ENCODE measurements around the gene FGFR3.

FGFR3 gene

GRCh38 chr4:1792832-1793495 lies at the start of gene FGFR3:
Gene FGFR3, plus strand, starts transcription at chr4:1793293. Its CDS starts 642 bp downstream, at chr4:1793935.
- DNase-seq (ENCODE audit: low read depth in 3 of 3): peak in 2 of 3 experiments; percentile 11 to 39

GRCh38 chr4:1743551-1743950 lies 49.5 kb upstream of the FGFR3 start:
- DNase-seq (ENCODE audit: low read depth in 3 of 3): no peak

- no peak for DNase-seq (ENCODE audit: low read depth in 3 of 3)
Measured at GRCh38 chr4:1743975-1744374, 49.1 kb upstream of the FGFR3 start.

- DNase-seq (ENCODE audit: low read depth in 3 of 3): no peak
Measured at GRCh38 chr4:1744552-1744951, 48.5 kb upstream of the FGFR3 start.

GRCh38 chr4:1745165-1745564 lies 47.9 kb upstream of the FGFR3 start:
- no peak for DNase-seq (ENCODE audit: low read depth in 3 of 3)

GRCh38 chr4:1745697-1746096 lies 47.4 kb upstream of the FGFR3 start:
- DNase-seq (ENCODE audit: low read depth in 3 of 3): no peak

- DNase-seq (ENCODE audit: low read depth in 3 of 3): peak; percentile 65 to 83 (median 67)
Measured at GRCh38 chr4:1746265-1746691, 46.8 kb upstream of the FGFR3 start.

- DNase-seq (ENCODE audit: low read depth in 3 of 3): no peak
Measured at GRCh38 chr4:1746919-1747602, 46.0 kb upstream of the FGFR3 start.

GRCh38 chr4:1747603-1747967 lies 45.5 kb upstream of the FGFR3 start:
- no peak for DNase-seq (ENCODE audit: low read depth in 3 of 3)

- DNase-seq (ENCODE audit: low read depth in 3 of 3): peak; percentile 64 to 85 (median 64)
Measured at GRCh38 chr4:1748465-1748995, 44.6 kb upstream of the FGFR3 start.

- no peak for DNase-seq (ENCODE audit: low read depth in 3 of 3)
Measured at GRCh38 chr4:1749370-1749769, 43.7 kb upstream of the FGFR3 start.

- DNase-seq (ENCODE audit: low read depth in 3 of 3): no peak
Measured at GRCh38 chr4:1749826-1750225, 43.3 kb upstream of the FGFR3 start.

- DNase-seq (ENCODE audit: low read depth in 3 of 3): no peak
Measured at GRCh38 chr4:1750381-1751154, 42.5 kb upstream of the FGFR3 start.

- DNase-seq (ENCODE audit: low read depth in 3 of 3): no peak
Measured at GRCh38 chr4:1751155-1751918, 41.8 kb upstream of the FGFR3 start.

GRCh38 chr4:1751919-1752283 lies 41.2 kb upstream of the FGFR3 start:
- DNase-seq (ENCODE audit: low read depth in 3 of 3): no peak

GRCh38 chr4:1752284-1753041 lies 40.6 kb upstream of the FGFR3 start:
- DNase-seq (ENCODE audit: low read depth in 3 of 3): peak in 1 of 3 experiments; percentile 50

GRCh38 chr4:1753294-1753696 lies 39.8 kb upstream of the FGFR3 start:
- DNase-seq (ENCODE audit: low read depth in 3 of 3): no peak

- no peak for DNase-seq (ENCODE audit: low read depth in 3 of 3)
Measured at GRCh38 chr4:1753697-1754311, 39.3 kb upstream of the FGFR3 start.

GRCh38 chr4:1754336-1754735 lies 38.8 kb upstream of the FGFR3 start:
- no peak for DNase-seq (ENCODE audit: low read depth in 3 of 3)

GRCh38 chr4:1755297-1755696 lies 37.8 kb upstream of the FGFR3 start:
- no peak for DNase-seq (ENCODE audit: low read depth in 3 of 3)

GRCh38 chr4:1756079-1756478 lies 37.0 kb upstream of the FGFR3 start:
- DNase-seq (ENCODE audit: low read depth in 3 of 3): no peak

Data from stimulated activated CD4-positive, alpha-beta T cell treated with anti-CD3 and anti-CD28 coated beads, TNF-alpha, amount 100 ng/mL, for 24 hours (primary cell).